ENCODE data around the gene ANKH. TPM values are rescaled to one million over a fixed set of nuclear protein-coding genes. Genes with fewer than 3 reads are reported as not detected.
A peak's percentile ranks its signal among the peaks of the same experiment; 100 is the strongest.
"Not testable (repeated sequence)": the region's sequence is repeated elsewhere in the genome, so short reads cannot be mapped to it uniquely, and the experiment has no call there.

Gene ANKH
- total RNA-seq, 1 donor from 2014 or later, result 45.0 TPM

DNA sequence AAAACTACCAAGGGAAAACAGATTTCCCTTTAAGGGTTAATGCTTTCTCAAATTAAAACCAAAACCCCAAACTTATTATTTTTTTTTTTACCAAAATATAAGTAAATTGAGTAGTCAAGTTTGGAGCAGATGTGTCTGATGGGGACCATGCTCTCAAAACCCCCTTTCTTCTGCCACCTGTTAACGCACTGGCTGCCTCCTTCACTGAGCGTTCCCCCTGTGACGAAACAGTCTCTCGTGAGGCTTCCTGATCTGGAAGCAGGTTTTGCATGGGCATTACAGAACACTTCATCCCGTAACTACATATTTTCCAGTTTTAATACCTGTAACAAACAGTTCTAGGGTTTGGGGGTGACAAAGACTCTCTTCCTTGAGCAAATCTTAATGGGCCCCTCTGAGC, 59.4 kb downstream of the ANKH start:
- DNase-seq (ENCODE audit: low spot score), result no peak
- Mint-ChIP-seq H3K4me3 (ENCODE audit: low read depth) (no peak overlapping the region), H3K36me3 (ENCODE audit: low read depth) (peaks cover 15% of the 10 kb centered on the region), H3K27me3 (ENCODE audit: low read depth) (no peaks in the 10 kb centered on the region), H3K4me1 (ENCODE audit: low read depth) (peaks cover 50% of the 10 kb centered on the region), H3K27ac (no peak overlapping the region), H3K9me3 (no peaks in the 10 kb centered on the region)
- intact Hi-C loops (cut with micrococcal nuclease), result loop anchor here (5.0 kb wide), 1 partner anchor 125 kb away; no protein-coding TSS in a partner anchor

DNA sequence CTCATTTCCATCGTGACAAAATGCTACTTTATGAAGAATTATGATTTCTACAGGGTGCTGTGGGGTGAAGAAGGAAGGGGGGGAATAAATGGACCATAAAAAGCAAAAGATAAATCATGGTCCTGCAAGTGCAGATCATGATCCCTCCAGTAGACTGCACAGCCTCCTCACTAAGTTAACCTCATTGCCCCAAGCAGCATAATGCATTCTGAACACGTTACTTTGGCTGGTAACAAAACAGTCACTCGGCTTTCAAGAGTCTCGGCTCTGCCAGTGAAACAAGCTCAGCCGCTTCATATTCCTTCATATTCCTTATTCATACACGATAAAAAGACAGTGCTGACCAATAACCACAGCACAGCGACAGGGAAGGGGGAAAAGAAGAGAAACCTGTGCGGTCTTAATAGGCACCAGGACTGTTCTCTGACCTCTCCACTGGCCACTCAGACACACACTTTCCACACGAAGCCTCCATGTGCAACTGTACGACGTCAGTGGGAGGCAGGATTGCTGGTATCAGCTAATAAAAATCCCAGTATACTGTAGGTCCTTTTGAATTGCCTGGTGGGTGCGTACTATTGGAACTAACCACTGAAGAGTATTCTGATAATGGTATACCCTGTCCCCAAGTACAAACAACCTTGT, 60.5 kb downstream of the ANKH start:
- Mint-ChIP-seq H3K27me3 (ENCODE audit: low read depth) (no peaks in the 10 kb centered on the region), H3K4me3 (ENCODE audit: low read depth) (peak overlapping the region; percentile 9), H3K9me3 (no peaks in the 10 kb centered on the region), H3K4me1 (ENCODE audit: low read depth) (peaks cover 44% of the 10 kb centered on the region), H3K36me3 (ENCODE audit: low read depth) (peaks cover 18% of the 10 kb centered on the region), H3K27ac (no peak overlapping the region)
- DNase-seq (ENCODE audit: low spot score), result no peak
- intact Hi-C loops (cut with micrococcal nuclease), result loop anchor here (5.0 kb wide), 1 partner anchor 124 kb away; no protein-coding TSS in a partner anchor

DNA sequence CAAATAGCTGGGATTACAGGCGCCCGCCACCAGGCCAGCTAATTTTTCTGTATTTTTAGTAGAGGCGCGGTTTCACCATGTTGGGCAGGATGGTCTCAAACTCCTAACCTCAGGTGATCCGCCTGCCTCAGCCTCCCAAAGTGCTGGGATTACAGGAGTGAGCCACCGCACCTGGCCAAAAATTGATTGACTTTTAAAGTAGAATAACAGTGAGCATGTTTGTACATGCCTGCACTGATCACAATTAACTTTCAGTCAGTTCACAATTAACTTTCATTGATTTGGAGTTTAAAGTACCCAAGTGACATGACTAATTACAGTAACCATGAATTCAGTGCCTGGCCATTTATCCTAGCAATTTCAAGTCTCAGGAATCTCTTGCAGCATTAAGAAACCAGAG, 61.3 kb downstream of the ANKH start:
- DNase-seq (ENCODE audit: low spot score), result no peak
- Mint-ChIP-seq H3K27me3 (ENCODE audit: low read depth) (no peaks in the 10 kb centered on the region), H3K36me3 (ENCODE audit: low read depth) (peaks cover 20% of the 10 kb centered on the region), H3K9me3 (no peaks in the 10 kb centered on the region), H3K27ac (no peak overlapping the region), H3K4me1 (ENCODE audit: low read depth) (peaks cover 44% of the 10 kb centered on the region), H3K4me3 (ENCODE audit: low read depth) (peak overlapping the region; percentile 76)
- intact Hi-C loops (cut with micrococcal nuclease), result loop anchor here (5.0 kb wide), 1 partner anchor 123 kb away; no protein-coding TSS in a partner anchor

DNA sequence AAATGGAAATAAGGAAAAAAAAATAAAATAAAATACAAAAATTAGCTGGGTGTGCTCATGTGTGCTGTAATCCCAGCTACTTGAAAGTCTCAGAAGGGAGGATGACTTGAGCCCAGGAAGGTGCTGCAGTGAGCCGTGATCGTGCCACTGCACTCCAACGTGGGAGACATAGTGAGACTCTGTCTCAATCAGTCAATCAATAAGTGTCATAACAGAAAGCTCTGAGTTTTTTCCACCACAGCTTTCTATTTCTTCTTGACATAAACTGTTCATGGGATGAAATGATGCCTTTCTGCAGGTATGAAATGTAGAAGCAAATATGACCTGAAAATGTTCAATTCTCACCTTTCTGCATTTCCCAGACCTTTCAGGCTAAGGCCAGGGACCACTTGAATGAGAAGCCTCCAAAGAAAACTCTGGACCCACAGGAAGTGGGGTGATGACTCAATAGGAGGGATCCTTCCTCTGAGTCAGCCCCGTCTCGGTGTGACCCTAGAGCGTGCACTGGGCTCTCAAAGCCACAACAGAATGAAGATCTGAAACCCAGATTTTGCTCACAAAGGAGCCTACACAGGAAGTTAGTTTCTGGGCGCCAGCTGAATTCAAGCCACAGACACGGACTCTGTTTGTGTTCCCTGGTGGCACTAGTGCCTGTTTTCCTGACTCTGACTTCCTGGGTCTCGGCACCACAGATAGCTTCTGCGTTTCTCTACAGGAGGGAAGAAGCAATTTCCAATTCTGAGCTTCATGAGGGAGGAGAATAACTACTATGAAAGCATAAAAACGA, 62.0 kb downstream of the ANKH start:
- Mint-ChIP-seq H3K27ac (peak overlapping the region; percentile 94), H3K4me1 (ENCODE audit: low read depth) (peaks cover 44% of the 10 kb centered on the region), H3K36me3 (ENCODE audit: low read depth) (peaks cover 25% of the 10 kb centered on the region), H3K27me3 (ENCODE audit: low read depth) (no peaks in the 10 kb centered on the region), H3K4me3 (ENCODE audit: low read depth) (peak overlapping the region; percentile 76), H3K9me3 (no peaks in the 10 kb centered on the region)
- intact Hi-C loops (cut with micrococcal nuclease), result loop anchor here (1.0 to 5.0 kb wide), 9 partner anchors 8 to 397 kb away; partner anchors contain the start of gene OTULIN
- peak; percentile 77 for DNase-seq (ENCODE audit: low spot score)

DNA sequence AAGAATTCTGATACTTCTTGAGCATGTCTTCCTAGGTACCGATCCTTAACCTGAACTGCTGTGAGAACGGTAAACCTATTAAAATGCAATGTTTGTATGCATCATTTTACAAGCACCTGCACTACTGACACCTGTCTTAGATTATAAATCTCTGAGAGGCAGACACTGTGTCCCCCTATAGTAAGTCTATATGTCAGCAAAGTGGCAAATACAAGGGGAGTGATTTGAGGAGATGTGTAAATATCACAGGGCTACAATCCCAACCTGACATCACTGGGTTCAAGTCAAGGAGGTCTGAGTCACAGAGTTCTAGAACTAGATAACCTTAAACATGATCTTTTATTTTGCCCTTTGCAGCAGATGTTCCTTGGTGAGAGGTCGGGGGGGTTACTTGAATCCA, 64.1 kb downstream of the ANKH start:
- intact Hi-C loops (cut with micrococcal nuclease), result loop anchor here (5.0 kb wide), 3 partner anchors 80 to 395 kb away; no protein-coding TSS in a partner anchor
- H3K4me3 Mint-ChIP-seq (ENCODE audit: low read depth), result no peak overlapping the region
- H3K27me3 Mint-ChIP-seq (ENCODE audit: low read depth), result no peaks in the 10 kb centered on the region
- no peaks in the 10 kb centered on the region for H3K9me3 Mint-ChIP-seq
- H3K27ac Mint-ChIP-seq, result no peak overlapping the region
- no peak for DNase-seq (ENCODE audit: low spot score)
- peaks cover 28% of the 10 kb centered on the region for H3K36me3 Mint-ChIP-seq (ENCODE audit: low read depth)
- H3K4me1 Mint-ChIP-seq (ENCODE audit: low read depth), result peaks cover 34% of the 10 kb centered on the region

DNA sequence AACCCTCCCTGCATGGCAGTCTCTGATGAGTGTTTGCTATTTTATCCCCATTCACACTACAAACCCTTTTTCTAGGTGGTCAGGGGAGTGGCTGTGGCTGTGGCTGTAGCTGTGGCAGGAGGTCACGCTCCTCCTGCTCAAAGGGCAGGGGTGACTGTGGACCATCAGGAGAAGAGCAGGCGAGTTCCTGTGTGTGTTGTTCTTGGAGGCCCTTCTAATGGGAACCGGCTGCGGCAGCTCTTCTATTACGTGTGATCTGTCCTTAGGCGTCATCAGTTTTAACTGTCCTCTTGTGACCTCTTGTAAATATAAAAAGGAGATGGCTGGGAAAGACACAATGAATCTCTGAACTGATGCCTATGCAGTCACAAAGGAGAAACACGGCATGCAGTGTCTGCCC, 65.1 kb downstream of the ANKH start:
- Mint-ChIP-seq H3K27ac (no peak overlapping the region), H3K4me1 (ENCODE audit: low read depth) (peaks cover 37% of the 10 kb centered on the region)
- intact Hi-C loops (cut with micrococcal nuclease), result loop anchor here (5.0 kb wide), 3 partner anchors 79 to 394 kb away; no protein-coding TSS in a partner anchor

DNA sequence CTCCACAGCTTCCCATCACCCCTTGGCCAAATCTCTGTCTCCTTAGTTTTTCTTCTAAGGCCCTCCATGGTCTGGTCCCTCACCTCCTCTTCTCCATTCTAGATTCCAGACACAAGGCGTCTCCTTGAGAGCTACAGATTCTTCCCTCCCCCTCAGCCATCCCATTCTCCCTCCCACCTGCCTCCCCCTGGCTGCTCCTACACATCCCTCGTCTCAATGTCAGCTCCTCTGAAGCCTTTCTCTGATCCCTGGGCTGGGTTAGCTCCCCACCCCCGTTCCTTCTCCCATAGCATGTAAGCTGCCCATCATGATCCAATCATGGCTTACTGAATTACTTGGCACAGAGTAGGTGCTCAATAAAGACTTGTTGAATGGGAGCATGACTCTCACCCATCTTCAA, 69.0 kb downstream of the ANKH start:
- H3K4me3 Mint-ChIP-seq (ENCODE audit: low read depth), result no peak overlapping the region
- intact Hi-C loops (cut with micrococcal nuclease), result no loop called here
- H3K36me3 Mint-ChIP-seq (ENCODE audit: low read depth), result peaks cover 33% of the 10 kb centered on the region
- no peaks in the 10 kb centered on the region for H3K27me3 Mint-ChIP-seq (ENCODE audit: low read depth)
- H3K27ac Mint-ChIP-seq, result no peak overlapping the region
- H3K9me3 Mint-ChIP-seq, result no peaks in the 10 kb centered on the region
- peaks cover 21% of the 10 kb centered on the region for H3K4me1 Mint-ChIP-seq (ENCODE audit: low read depth)
- no peak for DNase-seq (ENCODE audit: low spot score)

More for the DNA sequence above, 65.1 kb downstream of the ANKH start:
- H3K27me3 Mint-ChIP-seq (ENCODE audit: low read depth), result no peaks in the 10 kb centered on the region
- DNase-seq (ENCODE audit: low spot score), result no peak
- H3K4me3 Mint-ChIP-seq (ENCODE audit: low read depth), result no peak overlapping the region
- no peaks in the 10 kb centered on the region for H3K9me3 Mint-ChIP-seq
- H3K36me3 Mint-ChIP-seq (ENCODE audit: low read depth), result peaks cover 31% of the 10 kb centered on the region

DNA sequence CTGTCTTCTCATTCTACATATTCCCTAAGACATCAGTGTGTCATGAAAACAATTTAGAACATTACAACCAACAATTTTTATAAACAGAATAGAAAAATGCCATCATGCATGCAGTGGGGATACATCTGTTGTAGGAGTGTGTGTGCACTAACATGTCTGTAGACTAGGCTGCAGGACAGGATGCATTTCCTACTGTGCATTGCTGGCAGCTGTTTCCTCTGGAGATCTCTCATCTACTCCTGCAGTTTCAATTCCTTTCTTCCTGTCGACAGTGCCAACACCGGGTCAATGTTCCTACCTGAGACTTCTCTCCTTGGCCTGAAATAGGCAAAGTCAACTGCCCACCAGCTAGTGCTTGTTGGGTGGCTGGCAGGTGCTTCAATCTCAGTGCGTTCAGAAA, 69.8 kb downstream of the ANKH start:
- H3K36me3 Mint-ChIP-seq (ENCODE audit: low read depth), result peaks cover 30% of the 10 kb centered on the region
- DNase-seq (ENCODE audit: low spot score), result no peak
- H3K27ac Mint-ChIP-seq, result peak overlapping the region; percentile 9
- no peak overlapping the region for H3K4me3 Mint-ChIP-seq (ENCODE audit: low read depth)
- intact Hi-C loops (cut with micrococcal nuclease), result no loop called here
- peaks cover 17% of the 10 kb centered on the region for H3K4me1 Mint-ChIP-seq (ENCODE audit: low read depth)
- H3K9me3 Mint-ChIP-seq, result no peaks in the 10 kb centered on the region
- H3K27me3 Mint-ChIP-seq (ENCODE audit: low read depth), result no peaks in the 10 kb centered on the region

DNA sequence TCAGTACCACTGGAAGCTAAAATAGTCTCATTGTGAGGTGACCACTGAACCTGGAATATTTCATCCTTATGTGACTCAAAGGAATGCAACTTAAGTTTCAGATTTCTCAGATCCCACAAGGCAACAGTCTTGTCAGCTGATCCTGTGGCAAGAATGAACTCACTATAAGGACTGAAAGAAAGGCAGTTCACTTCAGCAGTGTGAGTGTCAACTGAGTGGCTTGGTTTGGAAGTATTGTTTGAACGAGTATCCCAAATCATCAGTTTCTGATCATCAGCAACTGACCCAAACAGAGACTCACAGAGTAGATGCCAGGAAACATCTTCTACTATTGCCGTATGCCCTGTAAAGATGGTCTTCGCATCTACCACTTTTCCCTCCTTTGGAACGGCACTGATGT, 74.2 kb downstream of the ANKH start:
- H3K27ac Mint-ChIP-seq, H3K9me3 Mint-ChIP-seq: not testable (repeated sequence)

DNA sequence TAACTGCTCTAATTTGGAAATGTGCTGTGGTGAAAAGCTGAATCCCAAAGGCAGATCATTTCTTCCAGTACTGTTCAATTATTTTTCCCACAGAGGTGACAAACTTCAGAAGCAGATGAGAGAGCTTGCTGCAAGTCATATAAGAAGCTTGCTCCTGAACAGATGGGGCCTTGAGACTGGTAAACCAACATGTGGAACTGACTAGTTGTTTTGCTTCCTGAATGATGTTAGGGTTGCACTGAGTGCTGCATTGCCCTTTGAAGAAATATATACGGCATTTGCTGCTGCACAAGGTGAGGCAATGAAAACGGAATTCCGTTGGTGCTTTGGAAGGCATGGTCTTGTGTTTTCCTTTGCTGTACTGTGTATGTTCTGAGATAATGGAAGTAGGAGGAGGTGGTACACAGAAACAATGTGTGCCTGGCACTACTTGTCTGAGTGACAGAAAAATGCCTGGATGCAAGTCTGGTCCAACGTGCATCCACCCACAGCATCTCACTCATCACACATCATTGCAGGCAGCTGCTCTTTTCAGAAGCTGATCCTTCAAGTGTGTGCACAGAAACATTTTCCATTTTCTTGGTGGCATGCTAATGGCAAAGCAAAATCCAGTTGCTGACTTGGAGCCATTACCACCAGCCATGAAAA, 76.9 kb downstream of the ANKH start:
- H3K27me3 Mint-ChIP-seq (ENCODE audit: low read depth), result no peaks in the 10 kb centered on the region
- DNase-seq (ENCODE audit: low spot score), result no peak
- peaks cover 20% of the 10 kb centered on the region for H3K4me1 Mint-ChIP-seq (ENCODE audit: low read depth)
- intact Hi-C loops (cut with micrococcal nuclease), result no loop called here
- H3K4me3 Mint-ChIP-seq (ENCODE audit: low read depth), result no peak overlapping the region
- peaks cover 14% of the 10 kb centered on the region for H3K36me3 Mint-ChIP-seq (ENCODE audit: low read depth)
- no peak overlapping the region for H3K27ac Mint-ChIP-seq
- H3K9me3 Mint-ChIP-seq, result no peaks in the 10 kb centered on the region

More for the DNA sequence above, 74.2 kb downstream of the ANKH start:
- peaks cover 24% of the 10 kb centered on the region for H3K4me1 Mint-ChIP-seq (ENCODE audit: low read depth)
- H3K27me3 Mint-ChIP-seq (ENCODE audit: low read depth); intact Hi-C loops (cut with micrococcal nuclease); H3K4me3 Mint-ChIP-seq (ENCODE audit: low read depth); DNase-seq (ENCODE audit: low spot score); H3K36me3 Mint-ChIP-seq (ENCODE audit: low read depth): not testable (repeated sequence)

DNA sequence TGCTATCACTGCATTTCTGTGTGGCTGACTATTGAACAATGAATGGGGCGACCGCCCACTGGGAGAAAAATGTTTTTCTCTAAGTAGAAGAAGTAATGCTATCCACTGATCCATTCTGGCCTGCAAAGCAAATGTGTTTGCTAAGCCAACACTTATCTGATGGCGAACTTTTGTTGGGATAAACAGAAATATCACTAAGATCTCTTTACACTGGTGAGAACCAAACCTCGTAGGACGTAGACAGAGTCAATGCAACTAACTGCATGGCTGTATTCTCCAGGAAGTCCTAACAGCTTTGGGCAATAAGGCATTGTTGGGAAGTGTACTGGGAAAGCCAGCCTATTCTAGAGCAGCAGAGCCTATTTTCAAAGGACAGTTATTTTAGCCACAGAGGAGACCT, 77.7 kb downstream of the ANKH start:
- H3K36me3 Mint-ChIP-seq (ENCODE audit: low read depth), result peaks cover 14% of the 10 kb centered on the region
- H3K27ac Mint-ChIP-seq, result no peak overlapping the region
- intact Hi-C loops (cut with micrococcal nuclease), result no loop called here
- H3K4me3 Mint-ChIP-seq (ENCODE audit: low read depth), result no peak overlapping the region
- peaks cover 20% of the 10 kb centered on the region for H3K4me1 Mint-ChIP-seq (ENCODE audit: low read depth)
- DNase-seq (ENCODE audit: low spot score), result no peak
- no peaks in the 10 kb centered on the region for H3K27me3 Mint-ChIP-seq (ENCODE audit: low read depth)
- H3K9me3 Mint-ChIP-seq, result no peaks in the 10 kb centered on the region

DNA sequence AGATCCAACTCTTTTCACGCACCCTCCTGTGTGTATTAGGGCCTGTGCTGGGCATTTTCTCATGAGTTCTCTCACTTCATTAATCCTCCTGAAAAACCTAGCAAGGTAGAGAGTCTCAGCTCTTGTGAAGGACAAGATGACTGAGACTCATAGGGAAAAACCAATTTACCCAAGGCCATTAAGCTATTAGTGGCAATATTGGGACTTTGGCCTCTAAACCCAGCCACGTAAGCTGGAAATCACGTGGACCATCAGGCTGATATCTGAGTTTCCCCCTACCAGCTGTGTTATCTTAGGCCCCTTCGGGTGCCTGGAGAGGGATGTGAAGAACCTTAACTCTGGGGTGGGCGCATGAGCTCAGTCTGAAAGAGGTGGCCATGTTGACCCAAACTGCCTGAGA, 80.7 kb downstream of the ANKH start:
- Mint-ChIP-seq H3K27ac (no peak overlapping the region), H3K27me3 (ENCODE audit: low read depth) (no peaks in the 10 kb centered on the region), H3K4me3 (ENCODE audit: low read depth) (no peak overlapping the region), H3K4me1 (ENCODE audit: low read depth) (peaks cover 19% of the 10 kb centered on the region), H3K36me3 (ENCODE audit: low read depth) (peaks cover 13% of the 10 kb centered on the region), H3K9me3 (no peaks in the 10 kb centered on the region)
- intact Hi-C loops (cut with micrococcal nuclease), result no loop called here
- DNase-seq (ENCODE audit: low spot score), result no peak

DNA sequence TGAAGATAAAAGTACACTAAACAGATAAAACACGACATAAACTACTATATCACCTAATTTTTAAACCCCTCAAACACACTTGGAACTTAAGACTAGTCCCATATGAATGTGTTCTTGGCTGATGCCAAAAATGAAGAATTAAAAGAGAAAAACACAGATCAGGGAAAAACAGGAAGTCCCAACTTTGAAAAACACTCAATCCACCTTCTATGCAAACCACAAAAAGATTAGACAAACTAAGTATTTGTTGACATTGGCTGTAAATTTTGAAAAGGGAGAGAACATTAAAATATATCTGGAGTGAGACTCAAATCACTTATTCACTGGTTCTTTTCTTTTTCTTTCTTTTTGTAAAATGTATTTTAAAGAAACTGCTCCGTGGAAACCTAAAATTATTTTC, 81.4 kb downstream of the ANKH start:
- intact Hi-C loops (cut with micrococcal nuclease), result no loop called here
- no peak for DNase-seq (ENCODE audit: low spot score)
- Mint-ChIP-seq H3K36me3 (ENCODE audit: low read depth) (peaks cover 13% of the 10 kb centered on the region), H3K4me1 (ENCODE audit: low read depth) (peaks cover 21% of the 10 kb centered on the region), H3K9me3 (no peaks in the 10 kb centered on the region), H3K4me3 (ENCODE audit: low read depth) (no peak overlapping the region), H3K27ac (no peak overlapping the region), H3K27me3 (ENCODE audit: low read depth) (no peaks in the 10 kb centered on the region)
